Adrenal gland (tissue), 12 donors: ENCODE data around the gene HOXC13. TPM values are rescaled to one million over a fixed set of nuclear protein-coding genes. Genes with fewer than 3 reads are reported as not detected.

Source experiments
- DNase-seq, 7 donors: peaks; one replicate each; pipeline ENCODE4 v3.0.0-alpha.2; 2019 to 2020
- H3K27ac ChIP-seq, 5 donors: fragments of 200-600 bp; sonication (generic) in 4 of 5; 1 replicate in 3 of 5; 2 replicates in 2 of 5; pipeline versions ENCODE4 v1.5.1 to v1.8.0; 2016 to 2020; ENCODE audit warnings: mild to moderate bottlenecking in 1 of 5
- H3K27me3 ChIP-seq: fragments of 200-600 bp; 2 replicates; pipeline ENCODE4 v1.8.0; 2021
- H3K36me3 ChIP-seq, 2 donors: fragments of 200-600 bp; replicated peaks in 1 of 2; 1 replicate in 1 of 2; 2 replicates in 1 of 2; pipeline versions ENCODE4 v1.5.1 to v1.8.0; 2018 to 2022
- H3K4me1 ChIP-seq, 2 donors: fragments of 200-600 bp; replicated peaks in 1 of 2; 1 replicate in 1 of 2; 2 replicates in 1 of 2; pipeline versions ENCODE4 v1.5.1 to v1.8.0; 2018 to 2021
- H3K4me3 ChIP-seq, 4 donors: fragments of 200-600 bp; sonication (generic) in 3 of 4; one replicate each; pipeline ENCODE4 v1.5.1; 2016 to 2018
- H3K9me3 ChIP-seq, 3 donors: fragments of 200-600 bp; sonication (generic) in 1 of 3; replicated peaks in 1 of 3; 1 replicate in 2 of 3; 2 replicates in 1 of 3; pipeline versions ENCODE4 v1.5.1 to v1.8.0; 2016 to 2021
- POLR2A ChIP-seq, 2 donors: fragments of 450-650 bp; IDR thresholded peaks; one replicate each; pipeline ENCODE4 v1.6.1; 2017; ENCODE audit warnings: antibody characterized with exemption in 2 of 2, mild to moderate bottlenecking in 2 of 2, moderate library complexity in 1 of 2
- WGBS, 4 donors: extraction: QIAGEN DNeasy Blood & Tissue Kit in 2 of 4; methylation state at CpG; one replicate each; pipeline versions ENCODE4 v1.1.5 to v1.1.7; 2013 to 2017; 5-methylcytosine and 5-hydroxymethylcytosine counted together
- intact Hi-C, 2 donors: fragments of 100-400 bp; cut with DNase I; formaldehyde crosslinking; loops; one replicate each; pipeline versions ENCODE4 v1.14.1 to v1.15.0; 2022 to 2023
- polyA plus RNA-seq, 3 donors: library from polyadenylated mRNA; stranded (reverse); fragments of 200-250 nt in 2 of 3; fragments of 350-450 nt in 1 of 3; fragmentation: Illumina TruSeq in 1 of 3; extraction: RNeasy Lipid Tissue Mini Kit (QIAGEN cat#74804) in 1 of 3; gene quantifications; one replicate each; pipeline ENCODE4 v1.2.3, GENCODE V29; 2013 to 2014
- total RNA-seq, 9 donors: library from RNA; depleted of rRNA in 4 of 9; stranded (reverse); fragments of >200 nt in 4 of 9; fragments of 120-200 nt in 1 of 9; fragmentation: NEBNext Ultra II Directional in 1 of 9; extraction: Animal tissue kit (Norgen Biotek cat#: 25700) in 1 of 9; gene quantifications; one replicate each; pipeline versions ENCODE4 v1.1.0 to v1.2.4, GENCODE V29; 2013 to 2023
- TF ChIP-seq, protein P1 (sequence below), 6 experiments: fragments of 450-650 bp in 4 of 6; fragments of 200-600 bp in 2 of 6; sonication (generic) in 1 of 6; IDR thresholded peaks; 1 replicate in 5 of 6; 2 replicates in 1 of 6; pipeline versions ENCODE4 v1.5.1 to v1.8.0; 2016 to 2021; ENCODE audit warnings: antibody characterized with exemption in 6 of 6, mild to moderate bottlenecking in 2 of 6, moderate library complexity in 1 of 6
- donor health status: healthy with polysubstance abuse.
- donor health status: Bipolar disorder and iron deficiency.
- donor health status: DM: yes; HTN: yes; CAD: no.
- donor health status: DM: no; HTN: no; CAD: no.
- donor health status: DM: no; HTN: no; CAD: no.
- donor health status: DM: yes; HTN: yes; CAD: no.

Gene HOXC13
- total and polyA plus RNA-seq, 12 donors = 0.11 TPM; not detected in 11

DNA sequence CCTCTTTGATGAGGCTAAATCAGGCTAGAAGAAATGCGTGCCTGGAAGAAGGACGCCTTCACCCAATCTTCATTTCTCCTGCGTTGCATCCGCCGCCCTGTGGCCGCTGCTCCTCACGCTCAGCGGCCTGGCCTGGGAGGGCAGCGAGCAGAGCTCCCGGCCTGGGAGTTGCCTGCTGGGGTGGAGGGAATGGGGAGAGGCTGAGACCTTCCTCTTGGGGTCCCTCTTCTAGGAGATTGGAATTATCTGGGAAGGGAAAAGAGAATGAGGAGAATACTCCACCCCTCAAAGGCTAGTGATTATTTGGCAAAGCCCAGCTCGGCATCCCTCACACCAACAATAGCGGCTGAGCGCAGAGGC lies 13.7 kb downstream of the HOXC13 start:
- TF ChIP-seq POLR2A (IDR thresholded peaks at IDR 0.05) = no peak
- TF ChIP-seq, protein P1, sequence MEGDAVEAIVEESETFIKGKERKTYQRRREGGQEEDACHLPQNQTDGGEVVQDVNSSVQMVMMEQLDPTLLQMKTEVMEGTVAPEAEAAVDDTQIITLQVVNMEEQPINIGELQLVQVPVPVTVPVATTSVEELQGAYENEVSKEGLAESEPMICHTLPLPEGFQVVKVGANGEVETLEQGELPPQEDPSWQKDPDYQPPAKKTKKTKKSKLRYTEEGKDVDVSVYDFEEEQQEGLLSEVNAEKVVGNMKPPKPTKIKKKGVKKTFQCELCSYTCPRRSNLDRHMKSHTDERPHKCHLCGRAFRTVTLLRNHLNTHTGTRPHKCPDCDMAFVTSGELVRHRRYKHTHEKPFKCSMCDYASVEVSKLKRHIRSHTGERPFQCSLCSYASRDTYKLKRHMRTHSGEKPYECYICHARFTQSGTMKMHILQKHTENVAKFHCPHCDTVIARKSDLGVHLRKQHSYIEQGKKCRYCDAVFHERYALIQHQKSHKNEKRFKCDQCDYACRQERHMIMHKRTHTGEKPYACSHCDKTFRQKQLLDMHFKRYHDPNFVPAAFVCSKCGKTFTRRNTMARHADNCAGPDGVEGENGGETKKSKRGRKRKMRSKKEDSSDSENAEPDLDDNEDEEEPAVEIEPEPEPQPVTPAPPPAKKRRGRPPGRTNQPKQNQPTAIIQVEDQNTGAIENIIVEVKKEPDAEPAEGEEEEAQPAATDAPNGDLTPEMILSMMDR (IDR thresholded peaks at IDR 0.05) = no peak
- Histone ChIP-seq H3K27ac (no peak overlapping the region), H3K36me3 (no peaks in the 10 kb centered on the region), H3K4me3 (no peak overlapping the region), H3K27me3 (peaks cover 95% of the 10 kb centered on the region), H3K9me3 (no peaks in the 10 kb centered on the region), H3K4me1 (peaks cover 0 to 5% of the 10 kb centered on the region in 2 donors)
- DNase-seq = no peak
- intact Hi-C loops = no loop called here
- 24 to 36% (median 27%) methylated on average over 11 to 13 of the region's 13 CpGs for WGBS, 4 donors

GRCh38 chr12:53952871-53953734 lies 14.5 kb downstream of the HOXC13 start:
- Histone ChIP-seq H3K4me1 (peaks cover 0 to 5% of the 10 kb centered on the region in 2 donors), H3K36me3 (no peaks in the 10 kb centered on the region), H3K9me3 (no peaks in the 10 kb centered on the region), H3K4me3 (no peak overlapping the region), H3K27me3 (peaks cover 97% of the 10 kb centered on the region), H3K27ac (no peak overlapping the region)
- intact Hi-C loops = no loop called here
- DNase-seq = no peak
- 12 to 21% (median 14%) methylated on average over 30 to 38 of the region's 38 CpGs for WGBS, 4 donors
- TF ChIP-seq, protein P1 (IDR thresholded peaks at IDR 0.05) = no peak
- TF ChIP-seq POLR2A (IDR thresholded peaks at IDR 0.05) = no peak

- TF ChIP-seq POLR2A (IDR thresholded peaks at IDR 0.05) = no peak
- TF ChIP-seq, protein P1 (IDR thresholded peaks at IDR 0.05) = no peak
- H3K9me3 ChIP-seq = no peaks in the 10 kb centered on the region
- H3K36me3 ChIP-seq = no peaks in the 10 kb centered on the region
- H3K27me3 ChIP-seq = peaks cover 99% of the 10 kb centered on the region
- no peak for DNase-seq
- no peak overlapping the region for H3K4me3 ChIP-seq
- peaks cover 0 to 5% of the 10 kb centered on the region in 2 donors for H3K4me1 ChIP-seq
- no peak overlapping the region for H3K27ac ChIP-seq
- 7 to 13% (median 12%) methylated on average over 16 to 19 of the region's 19 CpGs for WGBS, 4 donors
- intact Hi-C loops = no loop called here
Measured at GRCh38 chr12:53953831-53954693, 15.4 kb downstream of the HOXC13 start.

- WGBS, 4 donors = 4 to 7% (median 5%) methylated on average over 16 to 20 of the region's 20 CpGs
- intact Hi-C loops = no loop called here
- H3K27me3 ChIP-seq = peaks cover 100% of the 10 kb centered on the region
Measured at GRCh38 chr12:53954694-53955035, 16.0 kb downstream of the HOXC13 start, which contains the start of gene HOXC12. TSS of gene HOXC12 (plus strand) at chr12:53954903. CDS start at chr12:53954930, 27 bp downstream.

More at GRCh38 chr12:53954694-53955035, 16.0 kb downstream of the HOXC13 start, which contains the start of gene HOXC12:
- no peak for DNase-seq
- TF ChIP-seq POLR2A (IDR thresholded peaks at IDR 0.05) = no peak
- TF ChIP-seq, protein P1 (IDR thresholded peaks at IDR 0.05) = no peak
- Histone ChIP-seq H3K27ac (no peak within 1 kb of the TSS), H3K4me3 (no peak within 1 kb of the TSS), H3K4me1 (peaks cover 0 to 5% of the 10 kb centered on the region in 2 donors), H3K36me3 (no peaks in the 10 kb centered on the region), H3K9me3 (no peaks in the 10 kb centered on the region)
